MCF 10A (cell line): Measurements from ENCODE around the gene GDF7. TPM values are rescaled to one million over a fixed set of nuclear protein-coding genes. Genes with fewer than 3 reads are reported as not detected.

Experiments
- BruUV-seq: library from RNA; stranded (reverse); fragments of 400-500 nt; replicated peaks from 2 replicates; lab custom pipeline; 2021; lab: Mats Ljungman, UMichigan
- CTCF ChIA-PET: fragments of 300-600 bp; sonication (Branson Sonifier 250); formaldehyde crosslinking; extraction: SDS; loops from one replicate; lab custom pipeline; 2021; ENCODE audit warnings: antibody characterized with exemption, inconsistent platforms; lab: Yijun Ruan, JAX
- POLR2A ChIA-PET: fragments of 300-600, 350-650 bp; sonication (Branson Sonifier 250); formaldehyde crosslinking; extraction: SDS; loops from one replicate; lab custom pipeline; 2020; ENCODE audit warnings: antibody characterized with exemption, inconsistent platforms; lab: Yijun Ruan, JAX
- DNase-seq: peaks from one replicate; pipeline ENCODE4 v3.0.0-alpha.2; 2018; ENCODE audit not compliant: unreplicated experiment
- H3K27ac Mint-ChIP-seq: one replicate; pipeline ENCODE4 v1.8.0; 2022; ENCODE audit warnings: mild to moderate bottlenecking, low read depth, mixed read lengths; ENCODE audit not compliant: unreplicated experiment
- H3K27me3 Mint-ChIP-seq: one replicate; pipeline ENCODE4 v1.8.0; 2022; ENCODE audit warnings: mixed read lengths; ENCODE audit not compliant: insufficient read depth, unreplicated experiment
- H3K36me3 Mint-ChIP-seq: one replicate; pipeline ENCODE4 v1.8.0; 2022; ENCODE audit warnings: mild to moderate bottlenecking, moderate library complexity, mixed read lengths; ENCODE audit not compliant: insufficient read depth, unreplicated experiment
- H3K4me1 Mint-ChIP-seq: one replicate; pipeline ENCODE4 v1.8.0; 2022; ENCODE audit warnings: mixed read lengths; ENCODE audit not compliant: insufficient read depth, unreplicated experiment
- H3K4me3 Mint-ChIP-seq: one replicate; pipeline ENCODE4 v1.8.0; 2022; ENCODE audit warnings: mild to moderate bottlenecking, moderate library complexity, mixed read lengths; ENCODE audit not compliant: unreplicated experiment
- H3K9me3 Mint-ChIP-seq: one replicate; pipeline ENCODE4 v1.8.0; 2022; ENCODE audit warnings: mixed read lengths; ENCODE audit not compliant: unreplicated experiment
- CTCF ChIP-seq: fragments of 200-600 bp; IDR thresholded peaks from one replicate; pipeline ENCODE4 v1.8.0; 2022; ENCODE audit warnings: antibody characterized with exemption, mild to moderate bottlenecking; ENCODE audit not compliant: unreplicated experiment
- intact Hi-C: fragments of 100-400 bp; cut with micrococcal nuclease; formaldehyde crosslinking; loops from 2 replicates; pipeline ENCODE4 v1.14.1; 2022
- total RNA-seq: library from RNA; stranded (reverse); gene quantifications from 2 replicates; pipeline ENCODE4 v1.2.3, GENCODE V29; 2022

Gene GDF7
- total RNA-seq, 1 experiment from 2014 or later: not detected

DNA sequence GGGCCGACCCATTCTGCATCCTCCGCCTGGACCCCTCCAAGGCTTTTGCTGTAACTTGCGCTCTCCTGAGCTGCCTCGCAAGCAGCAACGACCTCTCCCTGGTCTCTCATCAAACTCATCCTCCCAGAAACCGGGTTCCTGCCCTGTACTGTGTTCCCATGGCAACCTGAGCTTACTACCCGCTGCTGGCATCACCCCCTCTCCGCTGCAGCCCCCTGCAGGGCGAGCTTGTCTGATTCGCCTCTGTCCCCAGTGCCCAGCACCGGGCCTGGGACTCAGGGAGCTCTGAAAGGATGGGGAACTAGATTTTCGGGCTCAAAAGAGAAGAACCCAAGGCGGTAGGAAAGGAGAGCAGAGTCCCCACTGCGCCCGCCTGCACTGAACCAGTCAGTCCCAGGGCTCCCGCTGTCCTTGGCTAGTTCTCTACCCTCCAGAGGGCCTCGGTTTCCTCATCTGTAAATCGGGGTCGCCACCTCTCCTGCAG is 16.5 kb upstream of the GDF7 start:
- no peak for DNase-seq
- no peak for TF ChIP-seq CTCF
- ChIA-PET CTCF (interaction anchor here (0.6 to 4.2 kb wide), 38 partner anchors 9 to 744 kb away, joined by 3 to 61 read pairs (median 5); no protein-coding TSS in a partner anchor), POLR2A (interaction anchor here (0.6 to 2.3 kb wide), 14 partner anchors 8 to 269 kb away, joined by 3 to 17 read pairs (median 5); partner anchors contain the start of gene RHOB)
- BruUV-seq: TSS peak; percentile 69
- peaks cover 10% of the 10 kb centered on the region for H3K27me3 Mint-ChIP-seq
- peak overlapping the region; percentile 52 for H3K27ac Mint-ChIP-seq
- intact Hi-C loops: no loop called here
- no peaks in the 10 kb centered on the region for H3K36me3 Mint-ChIP-seq
- peaks cover 22% of the 10 kb centered on the region for H3K4me1 Mint-ChIP-seq
- no peaks in the 10 kb centered on the region for H3K9me3 Mint-ChIP-seq
- H3K4me3 Mint-ChIP-seq: peak overlapping the region; percentile 82

GRCh38 chr2:20650877-20651730 is 15.8 kb upstream of the GDF7 start, which contains the start of gene HS1BP3:
TSS of gene HS1BP3 (minus strand) at chr2:20651098. CDS start at chr2:20651063, 35 bp downstream.
- POLR2A ChIA-PET: interaction anchor here (0.7 to 2.3 kb wide), 16 partner anchors 9 to 270 kb away, joined by 3 to 17 read pairs (median 4); partner anchors contain the start of gene RHOB

DNA sequence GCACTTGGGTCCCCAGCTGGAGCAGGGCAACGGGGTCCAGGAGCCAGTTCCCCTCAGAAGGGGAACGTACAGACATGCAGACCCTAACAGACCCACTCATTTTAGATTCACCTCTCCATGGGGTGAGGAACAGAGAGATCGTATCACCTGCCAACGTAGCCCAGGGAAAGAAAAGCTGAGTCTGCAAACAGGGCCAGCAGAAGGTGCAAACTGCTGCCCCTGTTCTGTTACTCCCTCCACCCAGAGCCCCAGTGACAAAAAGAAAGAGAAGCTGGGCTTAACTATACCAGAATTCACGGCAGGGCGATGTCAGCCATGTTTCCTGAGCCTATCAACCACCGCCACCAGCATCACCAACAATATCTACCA is 15.2 kb upstream of the GDF7 start:
- Mint-ChIP-seq H3K27ac (peak overlapping the region; percentile 62), H3K4me3 (peak overlapping the region; percentile 82), H3K27me3 (peaks cover 12% of the 10 kb centered on the region), H3K9me3 (no peaks in the 10 kb centered on the region), H3K4me1 (peaks cover 22% of the 10 kb centered on the region), H3K36me3 (no peaks in the 10 kb centered on the region)
- intact Hi-C loops: no loop called here
- POLR2A ChIA-PET: interaction anchor here (1.0 to 2.3 kb wide), 6 partner anchors 10 to 229 kb away, joined by 3 to 17 read pairs (median 7); no protein-coding TSS in a partner anchor
- TF ChIP-seq CTCF: no peak
- no TSS peak for BruUV-seq
- CTCF ChIA-PET: interaction anchor here (0.6 to 4.2 kb wide), 52 partner anchors 9 to 1866 kb away, joined by 3 to 61 read pairs (median 5); partner anchors contain the start of gene RHOB
- no peak for DNase-seq

More at GRCh38 chr2:20650877-20651730, 15.8 kb upstream of the GDF7 start, which contains the start of gene HS1BP3:
- intact Hi-C loops: no loop called here
- Mint-ChIP-seq H3K4me1 (peaks cover 22% of the 10 kb centered on the region), H3K27me3 (peaks cover 12% of the 10 kb centered on the region), H3K9me3 (no peaks in the 10 kb centered on the region), H3K27ac (peak within 1 kb of the TSS; percentile 62), H3K36me3 (no peaks in the 10 kb centered on the region), H3K4me3 (peak within 1 kb of the TSS; percentile 82)
- BruUV-seq: TSS peak; percentile 57
- DNase-seq: peak; percentile 81
- CTCF ChIA-PET: interaction anchor here (0.6 to 4.2 kb wide), 60 partner anchors 10 to 1866 kb away, joined by 3 to 61 read pairs (median 4); partner anchors contain the start of gene RHOB
- peak; percentile 89 for TF ChIP-seq CTCF
